Adrenal gland (tissue), 12 donors: Measurements from ENCODE around the gene ETV6. TPM values are rescaled to one million over a fixed set of nuclear protein-coding genes. Genes with fewer than 3 reads are reported as not detected.

Experiments used
- DNase-seq, 7 donors: peaks; one replicate each; pipeline ENCODE4 v3.0.0-alpha.2; 2019 to 2020
- H3K27ac ChIP-seq, 5 donors: fragments of 200-600 bp; sonication (generic) in 4 of 5; 1 replicate in 3 of 5; 2 replicates in 2 of 5; pipeline versions ENCODE4 v1.5.1 to v1.8.0; 2016 to 2020; ENCODE audit warnings: mild to moderate bottlenecking in 1 of 5
- H3K27me3 ChIP-seq: fragments of 200-600 bp; 2 replicates; pipeline ENCODE4 v1.8.0; 2021
- H3K36me3 ChIP-seq, 2 donors: fragments of 200-600 bp; replicated peaks in 1 of 2; 1 replicate in 1 of 2; 2 replicates in 1 of 2; pipeline versions ENCODE4 v1.5.1 to v1.8.0; 2018 to 2022
- H3K4me1 ChIP-seq, 2 donors: fragments of 200-600 bp; replicated peaks in 1 of 2; 1 replicate in 1 of 2; 2 replicates in 1 of 2; pipeline versions ENCODE4 v1.5.1 to v1.8.0; 2018 to 2021
- H3K4me3 ChIP-seq, 4 donors: fragments of 200-600 bp; sonication (generic) in 3 of 4; one replicate each; pipeline ENCODE4 v1.5.1; 2016 to 2018
- H3K9me3 ChIP-seq, 3 donors: fragments of 200-600 bp; sonication (generic) in 1 of 3; replicated peaks in 1 of 3; 1 replicate in 2 of 3; 2 replicates in 1 of 3; pipeline versions ENCODE4 v1.5.1 to v1.8.0; 2016 to 2021
- POLR2A ChIP-seq, 2 donors: fragments of 450-650 bp; IDR thresholded peaks; one replicate each; pipeline ENCODE4 v1.6.1; 2017; ENCODE audit warnings: antibody characterized with exemption in 2 of 2, mild to moderate bottlenecking in 2 of 2, moderate library complexity in 1 of 2
- WGBS, 4 donors: extraction: QIAGEN DNeasy Blood & Tissue Kit in 2 of 4; methylation state at CpG; one replicate each; pipeline versions ENCODE4 v1.1.5 to v1.1.7; 2013 to 2017; 5-methylcytosine and 5-hydroxymethylcytosine counted together
- intact Hi-C, 2 donors: fragments of 100-400 bp; cut with DNase I; formaldehyde crosslinking; loops; one replicate each; pipeline versions ENCODE4 v1.14.1 to v1.15.0; 2022 to 2023
- polyA plus RNA-seq, 3 donors: library from polyadenylated mRNA; stranded (reverse); fragments of 200-250 nt in 2 of 3; fragments of 350-450 nt in 1 of 3; fragmentation: Illumina TruSeq in 1 of 3; extraction: RNeasy Lipid Tissue Mini Kit (QIAGEN cat#74804) in 1 of 3; gene quantifications; one replicate each; pipeline ENCODE4 v1.2.3, GENCODE V29; 2013 to 2014
- total RNA-seq, 9 donors: library from RNA; depleted of rRNA in 4 of 9; stranded (reverse); fragments of >200 nt in 4 of 9; fragments of 120-200 nt in 1 of 9; fragmentation: NEBNext Ultra II Directional in 1 of 9; extraction: Animal tissue kit (Norgen Biotek cat#: 25700) in 1 of 9; gene quantifications; one replicate each; pipeline versions ENCODE4 v1.1.0 to v1.2.4, GENCODE V29; 2013 to 2023
- TF ChIP-seq, protein P1 (sequence below), 6 experiments: fragments of 450-650 bp in 4 of 6; fragments of 200-600 bp in 2 of 6; sonication (generic) in 1 of 6; IDR thresholded peaks; 1 replicate in 5 of 6; 2 replicates in 1 of 6; pipeline versions ENCODE4 v1.5.1 to v1.8.0; 2016 to 2021; ENCODE audit warnings: antibody characterized with exemption in 6 of 6, mild to moderate bottlenecking in 2 of 6, moderate library complexity in 1 of 6
- donor health status: healthy with polysubstance abuse.
- donor health status: Bipolar disorder and iron deficiency.
- donor health status: DM: yes; HTN: yes; CAD: no.
- donor health status: DM: no; HTN: no; CAD: no.
- donor health status: DM: no; HTN: no; CAD: no.
- donor health status: DM: yes; HTN: yes; CAD: no.

Gene ETV6
- total and polyA plus RNA-seq, 12 donors, result 9.6 to 46.6 (median 19.5) TPM

DNA sequence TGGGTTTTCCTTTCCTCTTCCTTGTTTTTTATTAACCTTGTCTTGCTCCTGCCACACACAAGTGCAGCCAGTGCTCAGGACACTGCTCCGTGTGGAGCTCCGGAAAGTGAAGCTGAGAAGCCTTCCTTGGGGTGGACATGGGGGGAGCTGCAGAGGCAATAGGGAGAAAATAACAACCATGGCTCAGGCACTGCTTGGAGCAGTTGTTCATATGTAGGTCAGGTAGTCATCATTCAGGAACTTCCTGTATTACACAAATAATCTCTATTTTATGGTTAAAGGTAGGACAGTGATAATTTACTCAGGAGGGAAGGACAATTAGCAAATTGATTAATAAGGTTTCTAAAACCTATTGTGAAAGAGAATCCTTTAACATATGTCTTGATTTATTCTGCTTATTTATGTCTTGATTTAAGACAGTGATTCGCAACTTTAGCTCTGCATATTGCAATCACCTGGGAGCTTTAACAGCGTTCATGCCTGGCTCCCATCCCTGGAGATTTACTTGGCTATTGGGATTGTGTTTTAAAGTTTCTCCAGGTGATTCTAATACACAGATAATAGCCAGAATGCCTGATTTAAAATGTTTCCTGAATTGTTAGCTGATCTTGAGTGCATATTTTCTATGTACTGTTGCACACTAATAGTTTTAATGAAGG lies 92.1 kb downstream of the ETV6 start:
- peaks cover 2 to 5% of the 10 kb centered on the region in 2 donors for H3K4me1 ChIP-seq
- no peak for TF ChIP-seq POLR2A (IDR thresholded peaks at IDR 0.05)
- TF ChIP-seq, protein P1, sequence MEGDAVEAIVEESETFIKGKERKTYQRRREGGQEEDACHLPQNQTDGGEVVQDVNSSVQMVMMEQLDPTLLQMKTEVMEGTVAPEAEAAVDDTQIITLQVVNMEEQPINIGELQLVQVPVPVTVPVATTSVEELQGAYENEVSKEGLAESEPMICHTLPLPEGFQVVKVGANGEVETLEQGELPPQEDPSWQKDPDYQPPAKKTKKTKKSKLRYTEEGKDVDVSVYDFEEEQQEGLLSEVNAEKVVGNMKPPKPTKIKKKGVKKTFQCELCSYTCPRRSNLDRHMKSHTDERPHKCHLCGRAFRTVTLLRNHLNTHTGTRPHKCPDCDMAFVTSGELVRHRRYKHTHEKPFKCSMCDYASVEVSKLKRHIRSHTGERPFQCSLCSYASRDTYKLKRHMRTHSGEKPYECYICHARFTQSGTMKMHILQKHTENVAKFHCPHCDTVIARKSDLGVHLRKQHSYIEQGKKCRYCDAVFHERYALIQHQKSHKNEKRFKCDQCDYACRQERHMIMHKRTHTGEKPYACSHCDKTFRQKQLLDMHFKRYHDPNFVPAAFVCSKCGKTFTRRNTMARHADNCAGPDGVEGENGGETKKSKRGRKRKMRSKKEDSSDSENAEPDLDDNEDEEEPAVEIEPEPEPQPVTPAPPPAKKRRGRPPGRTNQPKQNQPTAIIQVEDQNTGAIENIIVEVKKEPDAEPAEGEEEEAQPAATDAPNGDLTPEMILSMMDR (IDR thresholded peaks at IDR 0.05), result no peak
- no peak overlapping the region for H3K4me3 ChIP-seq
- intact Hi-C loops, result no loop called here
- WGBS, 4 donors, result 86 to 93% (median 90%) methylated on average over 4 of the region's 4 CpGs
- H3K36me3 ChIP-seq, result no peaks in the 10 kb centered on the region
- no peaks in the 10 kb centered on the region for H3K27me3 ChIP-seq
- no peak for DNase-seq
- H3K27ac ChIP-seq, result no peak overlapping the region
- H3K9me3 ChIP-seq, result no peaks in the 10 kb centered on the region

DNA sequence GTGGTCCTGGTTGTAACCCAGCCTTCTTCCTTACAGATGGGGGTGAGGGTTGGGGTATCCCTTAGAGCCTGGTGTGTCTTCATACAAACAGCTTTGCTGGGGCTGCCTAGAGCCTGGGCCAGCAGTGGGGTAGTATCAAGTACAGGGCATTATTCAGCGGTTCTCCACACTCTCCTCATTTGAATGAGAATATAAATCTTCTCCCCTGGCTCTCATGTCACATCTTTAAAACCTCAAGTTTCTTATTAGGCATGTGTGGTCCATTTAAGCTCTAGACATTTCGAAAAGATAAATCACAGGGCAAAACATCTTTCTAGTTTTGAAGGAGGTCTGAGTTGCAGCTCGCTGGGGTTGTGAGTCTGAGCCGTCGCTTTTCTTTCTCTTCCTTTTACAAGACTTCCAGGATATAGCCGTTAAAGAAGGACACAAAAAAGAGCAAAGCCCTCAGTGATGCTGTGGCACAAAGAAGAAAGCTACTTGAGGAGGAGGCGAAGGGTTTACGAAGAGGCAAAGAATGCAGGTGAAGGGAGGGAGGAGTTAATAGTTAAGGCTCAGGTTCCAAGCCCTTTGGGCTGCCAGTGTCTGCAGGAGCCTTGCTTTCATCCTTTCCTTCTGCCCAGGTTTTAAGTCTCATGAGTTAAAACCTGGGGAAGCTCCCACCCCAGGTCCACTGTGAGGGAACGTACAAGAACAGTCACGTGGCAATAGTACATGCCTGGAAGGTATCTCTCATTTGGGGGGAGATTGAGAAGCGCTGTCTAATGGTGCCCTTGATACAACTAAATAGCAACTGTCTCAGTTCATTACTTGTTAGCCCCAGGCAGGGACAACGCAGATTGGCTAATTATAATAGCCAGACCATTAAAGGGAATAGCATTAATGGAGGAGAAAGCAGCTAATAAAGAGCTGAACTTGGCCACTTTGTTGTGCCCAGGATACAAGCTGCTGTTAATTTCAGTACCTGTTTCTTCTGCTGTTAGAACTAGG lies 94.2 kb downstream of the ETV6 start:
- TF ChIP-seq POLR2A (IDR thresholded peaks at IDR 0.05), result no peak
- TF ChIP-seq, protein P1 (IDR thresholded peaks at IDR 0.05), result no peak
- Histone ChIP-seq H3K9me3 (no peaks in the 10 kb centered on the region), H3K36me3 (no peaks in the 10 kb centered on the region), H3K4me1 (peaks cover 5 to 7% of the 10 kb centered on the region in 2 donors), H3K4me3 (no peak overlapping the region), H3K27me3 (no peaks in the 10 kb centered on the region), H3K27ac (no peak overlapping the region)
- DNase-seq, result no peak
- WGBS, 4 donors, result 75 to 81% (median 79%) methylated on average over 12 of the region's 12 CpGs
- intact Hi-C loops, result no loop called here

DNA sequence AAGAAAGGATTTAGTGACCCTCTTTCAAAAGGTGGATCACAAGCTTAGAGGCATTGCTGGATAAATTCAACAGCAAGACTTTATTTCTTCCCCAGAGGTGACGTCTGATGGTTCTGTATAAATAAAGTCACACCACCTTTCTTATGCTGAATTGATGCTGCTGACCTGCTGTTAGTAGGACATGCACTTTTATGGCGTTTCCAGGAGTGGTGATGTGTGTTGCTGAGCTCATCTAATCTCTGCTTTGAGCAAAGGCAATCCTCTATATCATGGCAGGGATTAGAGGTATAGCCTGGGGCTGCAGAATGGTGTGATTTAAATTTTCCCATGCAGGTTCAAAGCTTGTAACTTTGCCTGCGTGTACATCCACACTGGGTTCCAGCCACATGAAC lies 94.9 kb downstream of the ETV6 start:
- intact Hi-C loops, result no loop called here
- peaks cover 5 to 8% of the 10 kb centered on the region in 2 donors for H3K4me1 ChIP-seq
- no peaks in the 10 kb centered on the region for H3K27me3 ChIP-seq
- no peak for DNase-seq
- no peaks in the 10 kb centered on the region for H3K9me3 ChIP-seq
- no peaks in the 10 kb centered on the region for H3K36me3 ChIP-seq
- H3K4me3 ChIP-seq, result no peak overlapping the region
- TF ChIP-seq POLR2A (IDR thresholded peaks at IDR 0.05), result no peak
- TF ChIP-seq, protein P1 (IDR thresholded peaks at IDR 0.05), result no peak
- 79 to 95% (median 88%) methylated on average over 3 of the region's 3 CpGs for WGBS, 4 donors
- no peak overlapping the region for H3K27ac ChIP-seq

DNA sequence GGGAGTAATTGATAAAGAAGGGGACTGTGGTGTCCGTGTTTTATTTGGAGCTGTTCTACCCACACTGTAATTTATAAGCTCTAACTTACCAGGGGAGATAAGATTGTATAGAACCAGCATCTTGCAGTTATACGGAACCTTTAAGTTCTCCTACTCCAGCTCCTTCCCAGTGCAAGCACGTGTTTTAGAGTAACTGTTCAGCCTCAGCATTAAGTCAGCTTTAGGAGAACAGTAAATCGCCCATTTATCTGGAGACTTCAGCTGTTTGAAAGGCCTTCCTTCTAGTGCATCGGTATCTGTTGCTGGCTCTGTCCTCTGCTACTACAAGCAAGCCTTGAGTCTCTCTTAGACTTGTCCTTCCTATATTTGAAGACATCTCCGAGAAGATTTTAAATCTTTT lies 95.6 kb downstream of the ETV6 start:
- intact Hi-C loops, result no loop called here
- Histone ChIP-seq H3K27ac (no peak overlapping the region), H3K36me3 (no peaks in the 10 kb centered on the region), H3K4me3 (no peak overlapping the region), H3K9me3 (no peaks in the 10 kb centered on the region), H3K4me1 (peaks cover 5 to 15% of the 10 kb centered on the region in 2 donors), H3K27me3 (no peaks in the 10 kb centered on the region)
- 83 to 88% (median 86%) methylated on average over 6 of the region's 6 CpGs for WGBS, 4 donors
- DNase-seq, result no peak
- no peak for TF ChIP-seq POLR2A (IDR thresholded peaks at IDR 0.05)
- TF ChIP-seq, protein P1 (IDR thresholded peaks at IDR 0.05), result no peak
